WI38 (cell line): ENCODE results near the gene PYGB.

Experiments
- H3K4me3 ChIP-seq: 2 replicates; pipeline ENCODE4 v1.5.1; 2011; ENCODE audit warnings: low read depth, mild to moderate bottlenecking, control low read depth, low read length
- CTCF ChIP-seq: IDR thresholded peaks from 2 replicates; pipeline ENCODE4 v1.5.1; 2012; ENCODE audit warnings: low read depth, mild to moderate bottlenecking, control low read depth, low read length

The PYGB gene

DNA sequence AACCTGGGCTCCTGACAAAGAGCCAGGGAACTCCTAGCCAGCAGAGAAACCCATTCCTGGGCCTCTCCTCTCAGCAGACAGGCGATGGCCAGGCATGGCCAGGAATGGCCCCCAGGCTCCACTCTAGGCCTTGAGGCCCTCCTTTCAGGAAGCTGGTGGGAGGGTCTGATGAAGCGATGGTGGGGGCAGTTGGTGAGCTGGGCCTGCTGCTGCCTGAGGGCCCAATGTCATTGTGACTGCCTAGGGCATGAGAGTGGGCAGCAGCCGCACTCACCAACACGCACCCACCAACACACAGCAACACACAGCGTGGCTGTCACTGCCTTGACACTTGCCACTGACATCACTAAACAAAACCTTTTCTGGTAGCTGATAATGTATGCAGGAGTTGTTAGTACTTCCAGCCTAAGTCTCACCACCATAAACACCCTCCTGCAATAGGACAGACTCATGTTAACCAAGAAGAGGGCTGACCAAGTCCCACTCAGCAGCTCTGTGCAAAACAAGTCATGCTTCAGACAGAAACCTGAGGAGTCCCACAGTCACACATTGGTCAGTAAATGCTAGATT lies 73.5 kb downstream of the PYGB start:
- no peak for TF ChIP-seq CTCF
- no peak overlapping the region for H3K4me3 ChIP-seq

DNA sequence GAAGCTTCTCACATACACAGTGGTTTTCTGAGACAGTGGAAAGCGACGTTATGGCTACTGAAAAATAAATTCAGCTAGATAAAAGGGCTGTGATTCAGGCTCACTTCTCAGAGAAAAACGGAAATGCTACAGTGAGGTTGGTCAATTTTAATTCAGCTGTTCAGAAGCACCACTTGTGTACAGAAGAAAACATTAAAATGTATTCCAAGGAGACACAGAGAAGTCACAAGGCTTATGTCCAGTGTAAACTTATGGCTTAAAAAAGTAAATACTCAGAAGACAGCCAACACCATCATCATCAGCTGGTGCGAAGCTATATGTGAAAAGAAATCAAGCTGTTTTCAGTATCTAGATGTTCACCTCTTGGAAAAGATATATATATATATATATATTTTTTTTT lies 74.1 kb downstream of the PYGB start:
- no peak for TF ChIP-seq CTCF
- no peak overlapping the region for H3K4me3 ChIP-seq

- TF ChIP-seq CTCF = no peak
- H3K4me3 ChIP-seq = no peak overlapping the region
Observed at GRCh38 chr20:25323496-25324246, 75.8 kb downstream of the PYGB start.

DNA sequence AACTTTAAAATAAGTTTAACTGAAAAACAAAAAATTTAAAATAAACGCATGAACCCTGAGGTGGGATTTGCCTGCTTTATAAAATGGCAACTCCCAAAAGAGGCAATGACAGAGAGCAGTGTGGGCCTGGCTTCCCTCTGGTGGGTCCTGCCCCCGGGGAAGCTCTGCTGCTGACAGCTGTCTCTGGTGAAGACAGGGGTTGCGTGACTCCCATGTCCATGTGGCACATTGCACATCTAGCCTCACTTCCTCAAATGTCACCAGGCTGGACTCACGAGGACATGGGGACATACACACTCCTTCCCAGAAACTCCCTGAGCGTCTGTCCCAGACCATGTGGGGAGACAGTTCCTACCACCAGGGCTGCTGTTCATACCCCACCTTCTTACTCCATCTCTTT lies 76.5 kb downstream of the PYGB start:
- H3K4me3 ChIP-seq = no peak overlapping the region
- TF ChIP-seq CTCF = no peak

DNA sequence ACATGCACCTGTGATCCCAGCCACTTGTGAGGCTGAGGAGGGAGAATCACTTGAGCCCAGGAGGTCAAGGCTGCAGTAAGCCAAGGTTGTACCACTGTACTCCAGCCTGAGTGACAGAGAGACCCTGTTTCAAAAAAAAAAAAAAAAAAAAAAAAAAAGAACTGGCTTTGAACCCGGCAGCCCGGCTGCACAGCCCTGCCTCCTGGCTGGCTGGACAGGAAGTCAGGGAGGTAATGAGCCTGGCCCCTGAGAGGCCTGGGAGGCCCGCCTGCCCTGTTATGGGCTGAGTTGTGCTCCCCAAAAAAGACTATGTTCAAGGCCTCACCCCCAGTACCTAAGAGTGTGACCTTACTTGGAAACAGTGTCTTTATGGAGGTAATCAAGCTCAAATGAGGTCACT lies 77.2 kb downstream of the PYGB start:
- no peak overlapping the region for H3K4me3 ChIP-seq
- TF ChIP-seq CTCF = no peak

DNA sequence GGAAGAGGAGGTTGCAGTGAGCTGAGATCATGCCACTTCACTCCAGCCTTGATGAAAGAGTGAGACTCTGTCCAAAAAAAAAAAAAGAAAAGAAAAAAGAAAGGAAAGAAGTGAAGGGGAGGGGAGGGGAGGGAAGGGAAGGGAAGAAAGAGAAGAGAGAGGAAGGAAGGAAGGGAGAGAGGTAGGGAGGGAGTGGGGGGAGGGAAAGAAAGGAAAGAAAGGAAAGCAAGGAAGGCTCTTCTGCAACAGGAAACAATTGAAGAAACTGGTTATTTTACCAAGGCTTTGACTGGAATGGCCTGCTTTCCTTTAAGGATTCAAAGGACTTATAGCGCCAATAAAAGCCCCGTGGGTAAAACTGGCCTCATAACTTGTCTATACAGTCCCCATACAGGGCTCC lies 78.1 kb downstream of the PYGB start:
- H3K4me3 ChIP-seq = no peak overlapping the region
- no peak for TF ChIP-seq CTCF

DNA sequence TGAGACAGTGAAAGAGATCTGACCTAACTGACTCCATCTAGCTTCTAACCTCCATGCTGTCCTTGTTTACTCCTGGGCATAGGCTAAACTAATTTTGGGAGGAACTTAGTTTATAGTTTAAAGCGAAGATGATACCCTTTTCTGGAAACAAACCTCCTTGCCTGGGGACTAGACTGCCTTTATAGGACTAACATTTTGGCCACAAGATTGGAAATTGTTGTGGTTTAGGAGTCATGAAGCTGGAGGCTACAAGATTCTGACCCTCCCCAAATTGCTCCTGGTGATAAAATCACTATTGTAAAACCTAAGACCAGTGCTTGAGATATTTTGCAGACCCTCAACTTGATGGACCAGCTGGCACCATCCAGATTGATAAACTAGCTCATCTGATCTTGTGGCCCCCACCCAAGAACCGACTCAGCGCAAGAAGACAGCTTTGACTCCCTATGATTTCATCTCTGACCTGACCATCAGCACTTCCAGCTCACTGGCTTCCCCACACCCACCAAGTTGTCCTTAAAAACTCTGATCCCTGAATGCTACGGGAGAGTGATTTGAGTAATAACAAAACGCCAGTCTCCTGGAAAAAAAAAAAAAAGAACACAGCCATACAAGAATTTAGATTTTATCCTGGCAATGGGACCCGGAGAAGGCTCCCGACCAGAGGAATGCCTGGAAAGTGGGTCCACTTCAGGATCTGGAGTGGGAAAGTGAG lies 79.8 kb downstream of the PYGB start:
- H3K4me3 ChIP-seq = no peak overlapping the region
- no peak for TF ChIP-seq CTCF
